IMR-90 (cell line): ENCODE data around the gene PDCD6IP. TPM values are rescaled to one million over a fixed set of nuclear protein-coding genes. Genes with fewer than 3 reads are reported as not detected.

Experiments used
- ATAC-seq: fragments of 200-7000 bp; cut with Tn5 transposase; 2 replicates; pipeline ENCODE4 v1.9.1; 2020; ENCODE audit warnings: low read depth, mild to moderate bottlenecking, moderate library complexity
- BruUV-seq: library from RNA; stranded (reverse); fragments of 400-500 nt; replicated peaks from 2 replicates; lab custom pipeline; 2021; lab: Mats Ljungman, UMichigan
- CTCF ChIA-PET: fragments of 300-600 bp; formaldehyde crosslinking; extraction: SDS; loops from one replicate; lab custom pipeline; 2021; ENCODE audit warnings: antibody characterized with exemption; lab: Yijun Ruan, JAX
- POLR2A ChIA-PET: fragments of 300-600 bp; sonication (Branson Sonifier 250); formaldehyde crosslinking; loops from one replicate; lab custom pipeline; 2022; ENCODE audit warnings: antibody characterized with exemption; ENCODE audit not compliant: unreplicated experiment; lab: Charles Lee
- DNase-seq: peaks from one replicate; pipeline ENCODE4 v3.0.0; 2013
- H2AFZ ChIP-seq: replicated peaks from 2 replicates; pipeline ENCODE3; 2013; ENCODE audit warnings: low read length, mild to moderate bottlenecking; ENCODE audit not compliant: poor library complexity
- H2AK5ac ChIP-seq: 2 replicates; pipeline ENCODE4 v1.6.1; 2013; ENCODE audit warnings: low read depth, low read length, inconsistent platforms
- H2AK9ac ChIP-seq: replicated peaks from 2 replicates; pipeline ENCODE3; 2013; ENCODE audit warnings: mild to moderate bottlenecking, low read depth, low read length, moderate library complexity; ENCODE audit not compliant: poor library complexity
- H2BK120ac ChIP-seq: 2 replicates; pipeline ENCODE4 v1.6.1; 2013; ENCODE audit warnings: low read depth, low read length, inconsistent platforms
- H2BK15ac ChIP-seq: 3 replicates; pipeline ENCODE4 v1.6.1; 2013; ENCODE audit warnings: low read depth, low read length, inconsistent platforms
- H2BK20ac ChIP-seq: 2 replicates; pipeline ENCODE4 v1.6.1; 2013; ENCODE audit warnings: low read depth, mild to moderate bottlenecking, inconsistent platforms, low read length, moderate library complexity
- H2BK5ac ChIP-seq: 2 replicates; pipeline ENCODE4 v1.6.1; 2013; ENCODE audit warnings: mild to moderate bottlenecking, low read depth, low read length, inconsistent platforms; ENCODE audit not compliant: poor library complexity, severe bottlenecking
- H3K14ac ChIP-seq: replicated peaks from 2 replicates; pipeline ENCODE4 v1.6.1; 2013; ENCODE audit warnings: low read depth, low read length, inconsistent platforms
- H3K18ac ChIP-seq: 2 replicates; pipeline ENCODE4 v1.6.1; 2013; ENCODE audit warnings: low read depth, low read length, control low read depth
- H3K23ac ChIP-seq: 2 replicates; pipeline ENCODE4 v1.6.1; 2013; ENCODE audit warnings: low read depth, low read length, inconsistent platforms
- H3K27ac ChIP-seq: 2 replicates; pipeline ENCODE4 v1.5.1; 2013; ENCODE audit warnings: mild to moderate bottlenecking, control low read depth, low read length; ENCODE audit not compliant: insufficient read depth
- H3K27me3 ChIP-seq: 2 replicates; pipeline ENCODE4 v1.6.1; 2013; ENCODE audit warnings: low read length; ENCODE audit not compliant: control insufficient read depth, insufficient read depth
- H3K36me3 ChIP-seq: 2 replicates; pipeline ENCODE4 v1.6.1; 2013; ENCODE audit warnings: low read length, mixed read lengths; ENCODE audit not compliant: control insufficient read depth, insufficient read depth
- H3K4ac ChIP-seq: 2 replicates; pipeline ENCODE4 v1.6.1; 2013; ENCODE audit warnings: low read depth, low read length, inconsistent platforms
- H3K4me1 ChIP-seq: 2 replicates; pipeline ENCODE4 v1.6.1; 2013; ENCODE audit warnings: low read length, mixed read lengths; ENCODE audit not compliant: control insufficient read depth, insufficient read depth
- H3K4me2 ChIP-seq: 2 replicates; pipeline ENCODE4 v1.6.1; 2013; ENCODE audit warnings: low read depth, mild to moderate bottlenecking, control low read depth, low read length, moderate library complexity
- H3K4me3 ChIP-seq: 2 replicates; pipeline ENCODE4 v1.5.1; 2013; ENCODE audit warnings: low read depth, mild to moderate bottlenecking, control low read depth, low read length, moderate library complexity; ENCODE audit not compliant: insufficient read depth
- H3K56ac ChIP-seq: 2 replicates; pipeline ENCODE4 v1.6.1; 2013; ENCODE audit warnings: low read length, inconsistent platforms; ENCODE audit not compliant: insufficient read depth; ENCODE audit errors: extremely low read depth
- H3K79me1 ChIP-seq, 2 experiments: 2 replicates each; pipeline ENCODE4 v1.6.1; 2013; ENCODE audit warnings: low read length in 2 of 2, inconsistent platforms in 1 of 2, low read depth in 1 of 2
- H3K9ac ChIP-seq: 2 replicates; pipeline ENCODE4 v1.6.1; 2013; ENCODE audit warnings: low read depth, low read length, control low read depth
- H3K9me1 ChIP-seq: 2 replicates; pipeline ENCODE4 v1.6.1; 2013; ENCODE audit warnings: low read length, inconsistent platforms; ENCODE audit not compliant: insufficient read depth
- H3K9me3 ChIP-seq: 2 replicates; pipeline ENCODE4 v1.6.1; 2013; ENCODE audit warnings: low read length; ENCODE audit not compliant: control insufficient read depth, insufficient read depth
- H4K20me1 ChIP-seq: 2 replicates; pipeline ENCODE4 v1.6.1; 2013; ENCODE audit warnings: low read length, inconsistent platforms; ENCODE audit not compliant: insufficient read depth
- H4K5ac ChIP-seq: 2 replicates; pipeline ENCODE4 v1.6.1; 2013; ENCODE audit warnings: mild to moderate bottlenecking, low read depth, low read length, control low read depth
- H4K8ac ChIP-seq, 2 experiments: 2 replicates each; pipeline ENCODE4 v1.6.1; 2013; ENCODE audit warnings: low read depth in 2 of 2, low read length in 2 of 2, control low read depth in 1 of 2, inconsistent platforms in 1 of 2
- H4K91ac ChIP-seq: 2 replicates; pipeline ENCODE4 v1.6.1; 2013; ENCODE audit warnings: low read depth, low read length, inconsistent platforms; ENCODE audit not compliant: insufficient read depth
- BHLHE40 ChIP-seq: fragments of 150-350 bp; IDR thresholded peaks from 2 replicates; pipeline ENCODE4 v1.6.1; 2016; ENCODE audit warnings: mild to moderate bottlenecking, low read depth, low read length
- CEBPB ChIP-seq: IDR thresholded peaks from 2 replicates; pipeline ENCODE4 v1.6.1; 2012; ENCODE audit warnings: low read depth, low read length, improper control_type of control experiment
- CHD1 ChIP-seq: IDR thresholded peaks from 2 replicates; pipeline ENCODE4 v1.6.1; 2012; ENCODE audit warnings: low read depth, low read length, improper control_type of control experiment
- FOS ChIP-seq: fragments of 150-350 bp; IDR thresholded peaks from 2 replicates; pipeline ENCODE4 v1.6.1; 2016; ENCODE audit warnings: low read depth, low read length
- MAFK ChIP-seq: IDR thresholded peaks from 2 replicates; pipeline ENCODE4 v1.6.1; 2012; ENCODE audit warnings: low read depth, low read length, improper control_type of control experiment
- MAZ ChIP-seq: IDR thresholded peaks from 2 replicates; pipeline ENCODE4 v1.6.1; 2012; ENCODE audit warnings: low read depth, mild to moderate bottlenecking, low read length, improper control_type of control experiment, moderate library complexity, borderline replicate concordance
- NFE2L2 ChIP-seq: fragments of 150-350 bp; IDR thresholded peaks from 2 replicates; pipeline ENCODE4 v1.6.1; 2016; ENCODE audit warnings: low read depth, mild to moderate bottlenecking, low read length
- POLR2A ChIP-seq: IDR thresholded peaks from 2 replicates; pipeline ENCODE4 v1.6.1; 2012; ENCODE audit warnings: mild to moderate bottlenecking, low read depth, low read length
- RCOR1 ChIP-seq: IDR thresholded peaks from 2 replicates; pipeline ENCODE4 v1.6.1; 2012; ENCODE audit warnings: mild to moderate bottlenecking, low read length, improper control_type of control experiment; ENCODE audit not compliant: insufficient replicate concordance
- RFX5 ChIP-seq: IDR thresholded peaks from 2 replicates; pipeline ENCODE4 v1.8.0; 2012; ENCODE audit warnings: low read depth, mild to moderate bottlenecking, low read length, moderate library complexity
- SMC3 ChIP-seq: fragments of 150-350 bp; IDR thresholded peaks from 2 replicates; pipeline ENCODE4 v1.6.1; 2016; ENCODE audit warnings: low read depth, mild to moderate bottlenecking, antibody characterized with exemption, low read length, moderate library complexity
- WGBS, 2 experiments: methylation state at CpG; one replicate each; pipeline versions ENCODE4 v1.1.5 to v1.1.7; 2013; ENCODE audit warnings: missing lambda C conversion rate in 2 of 2; ENCODE audit not compliant: insufficient read length in 1 of 2; ENCODE audit errors: extremely low coverage in 2 of 2; 5-methylcytosine and 5-hydroxymethylcytosine counted together
- dilution Hi-C: fragments of 300-500 bp; cut with HindIII; formaldehyde crosslinking; loops from one replicate; pipeline ENCODE4 v1.14.3; 2018; ENCODE audit warnings: low sequenced_read_pairs; ENCODE audit not compliant: unreplicated experiment
- in situ Hi-C: fragments of 300-500 bp; cut with MboI; formaldehyde crosslinking; loops from 3 replicates; pipeline ENCODE4 v1.14.3; 2019; ENCODE audit warnings: low sequenced_read_pairs, inconsistent platforms, mixed read lengths
- intact Hi-C: fragments of 100-400 bp; cut with micrococcal nuclease; formaldehyde crosslinking; loops from 2 replicates; pipeline ENCODE4 v1.10.0; 2022
- polyA plus RNA-seq, 3 experiments: library from polyadenylated mRNA; depleted of rRNA; stranded (reverse); fragments of >200 nt; gene quantifications; 2 replicates each; pipeline ENCODE4 v1.2.3, GENCODE V29; 2012; ENCODE audit warnings: low replicate concordance in 1 of 3
- total RNA-seq: library from RNA; depleted of rRNA; stranded (reverse); fragments of >200 nt; gene quantifications from 2 replicates; pipeline ENCODE4 v1.2.3, GENCODE V29; 2012
- TF ChIP-seq, protein P1 (sequence below): fragments of 150-350 bp; IDR thresholded peaks from 2 replicates; pipeline ENCODE4 v1.6.1; 2017; ENCODE audit warnings: mild to moderate bottlenecking, antibody characterized with exemption, low read length, low read depth
- TF ChIP-seq, protein P2 (sequence below): fragments of 150-350 bp; IDR thresholded peaks from 2 replicates; pipeline ENCODE4 v1.6.1; 2016; ENCODE audit warnings: low read depth, mild to moderate bottlenecking, low read length, moderate library complexity, borderline replicate concordance
- TF ChIP-seq, protein P3 (sequence below): conservative IDR thresholded peaks from 2 replicates; pipeline ENCODE4 v1.5.1; 2012; ENCODE audit warnings: mild to moderate bottlenecking, low read depth, low read length, improper control_type of control experiment

The PDCD6IP gene
- total and polyA plus RNA-seq, 2 of the 4 experiments (the other 2 are of a cell fraction): 68.1 to 78.3 TPM

DNA sequence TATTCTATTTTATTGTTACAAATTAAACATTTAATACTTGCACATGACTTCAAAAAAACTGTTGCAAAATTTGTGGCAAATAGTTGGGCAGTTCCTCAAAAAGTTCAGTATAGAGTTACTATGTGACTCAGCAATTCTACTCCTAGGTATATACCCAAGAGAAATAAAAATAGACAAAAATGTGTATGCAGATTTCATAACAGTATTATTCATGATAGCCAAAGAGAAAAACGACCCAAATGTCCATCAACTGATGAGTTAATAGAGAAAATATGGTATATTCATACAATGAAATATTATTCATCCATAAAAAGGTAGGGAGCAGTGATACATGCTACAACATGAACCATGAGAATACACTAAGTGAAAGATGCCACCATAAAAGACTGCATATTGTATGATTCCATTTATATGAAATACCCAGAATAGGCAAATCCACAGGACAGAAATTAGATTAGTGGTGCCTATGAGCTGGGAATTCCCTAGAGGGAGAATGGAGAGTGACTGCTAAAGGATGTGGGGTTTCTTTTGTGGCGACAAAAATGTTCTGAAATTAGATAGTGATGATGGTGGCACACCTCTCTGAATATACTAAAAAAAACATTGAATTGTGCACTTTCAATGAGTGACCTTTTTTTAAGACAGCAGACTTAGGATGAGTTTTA, 48.8 kb upstream of the PDCD6IP start:
- H3K9ac ChIP-seq: no peak overlapping the region
- no peak overlapping the region for H2BK20ac ChIP-seq
- no peak overlapping the region for H3K18ac ChIP-seq
- 0 out of 2 replicates have a peak, but pooled peaks cover 2% of the 10 kb centered on the region for H3K9me3 ChIP-seq
- WGBS, 2 experiments: no CpG with 5 or more reads among the region's 2 CpGs
- ATAC-seq: peak; percentile 72
- DNase-seq: peak; percentile 71
- H3K4ac ChIP-seq: no peak overlapping the region
- H2AFZ ChIP-seq: no peak overlapping the region
- no peak overlapping the region for H4K8ac ChIP-seq
- H2BK5ac ChIP-seq: no peak overlapping the region
- no peaks in the 10 kb centered on the region for H3K27me3 ChIP-seq
- H4K5ac ChIP-seq: no peak overlapping the region
- dilution Hi-C loops (no loop called here), in situ Hi-C loops (no loop called here), intact Hi-C loops (no loop called here)
- no peak overlapping the region for H2AK5ac ChIP-seq
- H2BK120ac ChIP-seq: no peak overlapping the region
- H4K91ac ChIP-seq: no peak overlapping the region
- H3K79me1 ChIP-seq: no peaks in the 10 kb centered on the region
- no peak overlapping the region for H3K4me3 ChIP-seq
- no peak overlapping the region for H2BK15ac ChIP-seq
- no peaks in the 10 kb centered on the region for H3K36me3 ChIP-seq
- no TSS peak for BruUV-seq
- no peak overlapping the region for H3K23ac ChIP-seq
- CTCF ChIA-PET: no interaction called here
- H3K27ac ChIP-seq: no peak overlapping the region
- no peaks in the 10 kb centered on the region for H3K9me1 ChIP-seq
- H3K4me1 ChIP-seq: peaks cover 2% of the 10 kb centered on the region; the same call in 1 of the 2 replicates
- TF ChIP-seq MAFK (peak; percentile 77), SMC3 (no peak), RFX5 (no peak), FOS (no peak), BHLHE40 (no peak), MAZ (no peak), NFE2L2 (peak; percentile 93), CEBPB (peak; percentile 42; the same call in 1 of the 2 replicates), CHD1 (no peak), RCOR1 (no peak), POLR2A (no peak)
- TF ChIP-seq, protein P1, sequence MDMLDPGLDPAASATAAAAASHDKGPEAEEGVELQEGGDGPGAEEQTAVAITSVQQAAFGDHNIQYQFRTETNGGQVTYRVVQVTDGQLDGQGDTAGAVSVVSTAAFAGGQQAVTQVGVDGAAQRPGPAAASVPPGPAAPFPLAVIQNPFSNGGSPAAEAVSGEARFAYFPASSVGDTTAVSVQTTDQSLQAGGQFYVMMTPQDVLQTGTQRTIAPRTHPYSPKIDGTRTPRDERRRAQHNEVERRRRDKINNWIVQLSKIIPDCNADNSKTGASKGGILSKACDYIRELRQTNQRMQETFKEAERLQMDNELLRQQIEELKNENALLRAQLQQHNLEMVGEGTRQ: no peak
- TF ChIP-seq, protein P2, sequence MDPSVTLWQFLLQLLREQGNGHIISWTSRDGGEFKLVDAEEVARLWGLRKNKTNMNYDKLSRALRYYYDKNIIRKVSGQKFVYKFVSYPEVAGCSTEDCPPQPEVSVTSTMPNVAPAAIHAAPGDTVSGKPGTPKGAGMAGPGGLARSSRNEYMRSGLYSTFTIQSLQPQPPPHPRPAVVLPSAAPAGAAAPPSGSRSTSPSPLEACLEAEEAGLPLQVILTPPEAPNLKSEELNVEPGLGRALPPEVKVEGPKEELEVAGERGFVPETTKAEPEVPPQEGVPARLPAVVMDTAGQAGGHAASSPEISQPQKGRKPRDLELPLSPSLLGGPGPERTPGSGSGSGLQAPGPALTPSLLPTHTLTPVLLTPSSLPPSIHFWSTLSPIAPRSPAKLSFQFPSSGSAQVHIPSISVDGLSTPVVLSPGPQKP: no peak
- TF ChIP-seq, protein P3, sequence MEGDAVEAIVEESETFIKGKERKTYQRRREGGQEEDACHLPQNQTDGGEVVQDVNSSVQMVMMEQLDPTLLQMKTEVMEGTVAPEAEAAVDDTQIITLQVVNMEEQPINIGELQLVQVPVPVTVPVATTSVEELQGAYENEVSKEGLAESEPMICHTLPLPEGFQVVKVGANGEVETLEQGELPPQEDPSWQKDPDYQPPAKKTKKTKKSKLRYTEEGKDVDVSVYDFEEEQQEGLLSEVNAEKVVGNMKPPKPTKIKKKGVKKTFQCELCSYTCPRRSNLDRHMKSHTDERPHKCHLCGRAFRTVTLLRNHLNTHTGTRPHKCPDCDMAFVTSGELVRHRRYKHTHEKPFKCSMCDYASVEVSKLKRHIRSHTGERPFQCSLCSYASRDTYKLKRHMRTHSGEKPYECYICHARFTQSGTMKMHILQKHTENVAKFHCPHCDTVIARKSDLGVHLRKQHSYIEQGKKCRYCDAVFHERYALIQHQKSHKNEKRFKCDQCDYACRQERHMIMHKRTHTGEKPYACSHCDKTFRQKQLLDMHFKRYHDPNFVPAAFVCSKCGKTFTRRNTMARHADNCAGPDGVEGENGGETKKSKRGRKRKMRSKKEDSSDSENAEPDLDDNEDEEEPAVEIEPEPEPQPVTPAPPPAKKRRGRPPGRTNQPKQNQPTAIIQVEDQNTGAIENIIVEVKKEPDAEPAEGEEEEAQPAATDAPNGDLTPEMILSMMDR: no peak
- no peak overlapping the region for H3K56ac ChIP-seq
- POLR2A ChIA-PET: no interaction called here
- H4K20me1 ChIP-seq: no peaks in the 10 kb centered on the region
- no peak overlapping the region for H3K14ac ChIP-seq
- no peak overlapping the region for H2AK9ac ChIP-seq
- H3K4me2 ChIP-seq: no peak overlapping the region
